ENCODE results near the gene FRAS1. TPM values are rescaled to one million over a fixed set of nuclear protein-coding genes. Genes with fewer than 3 reads are reported as not detected.
"Not testable (repeated sequence)": the region's sequence is repeated elsewhere in the genome, so short reads cannot be mapped to it uniquely, and the experiment has no call there.

Gene FRAS1
- total and polyA plus RNA-seq, 4 experiments from 2014 or later = not detected

DNA sequence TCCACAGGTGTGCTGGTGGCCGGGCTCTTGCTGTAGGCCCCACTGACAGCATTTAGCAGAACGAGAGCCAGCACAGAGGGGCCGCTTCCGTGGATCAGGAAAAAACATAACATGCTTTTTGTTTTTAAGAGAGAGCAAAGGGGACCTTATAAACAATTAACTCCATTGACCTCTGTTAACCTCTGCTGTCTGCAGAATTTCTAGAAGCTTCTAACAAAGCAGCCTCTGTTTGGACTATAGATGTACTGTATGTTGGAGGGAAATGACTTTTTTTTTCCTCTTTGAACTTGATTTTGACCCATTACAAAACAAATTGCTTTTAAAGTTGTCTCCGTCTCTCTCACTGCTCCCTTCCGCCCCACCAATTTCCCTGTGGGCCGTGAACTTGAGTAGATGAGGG, 210.7 kb downstream of the FRAS1 start:
- ChIA-PET POLR2A (ENCODE audit: partially characterized antibody) (no interaction called here), CTCF (ENCODE audit: partially characterized antibody) (no interaction called here)
- Mint-ChIP-seq H3K36me3 (no peaks in the 10 kb centered on the region), H3K27me3 (no peaks in the 10 kb centered on the region), H3K9me3 (peaks cover 0 to 8% (median 2%) of the 10 kb centered on the region in 8 donors), H3K4me3 (no peak overlapping the region), H3K4me1 (no peaks in the 10 kb centered on the region), H3K27ac (no peak overlapping the region)
- no peak overlapping the region for H3K4me3 ChIP-seq (ENCODE audit: low read length in 2 of 2)
- no peaks in the 10 kb centered on the region for H3K4me1 ChIP-seq (ENCODE audit: insufficient read depth, low read length)
- no peaks in the 10 kb centered on the region for H3K27me3 ChIP-seq (ENCODE audit: insufficient read depth, low read length)
- intact Hi-C loops (cut with micrococcal nuclease) = no loop called here
- H3K36me3 ChIP-seq (ENCODE audit: insufficient read depth, low read length) = no peaks in the 10 kb centered on the region
- DNase-seq = no peak
- no peak overlapping the region for H3K27ac ChIP-seq (ENCODE audit: low read depth, low read length)
- no peaks in the 10 kb centered on the region for H3K9me3 ChIP-seq (ENCODE audit: control insufficient read depth in 1 of 2, low read length in 2 of 2)

GRCh38 chr4:78268597-78268996, 211.5 kb downstream of the FRAS1 start:
- no peaks in the 10 kb centered on the region for H3K4me1 Mint-ChIP-seq
- DNase-seq = no peak
- Histone ChIP-seq H3K36me3 (ENCODE audit: insufficient read depth, low read length) (no peaks in the 10 kb centered on the region), H3K9me3 (ENCODE audit: control insufficient read depth in 1 of 2, low read length in 2 of 2) (no peaks in the 10 kb centered on the region), H3K4me3 (ENCODE audit: low read length in 2 of 2) (no peak overlapping the region), H3K4me1 (ENCODE audit: insufficient read depth, low read length) (no peaks in the 10 kb centered on the region), H3K27me3 (ENCODE audit: insufficient read depth, low read length) (no peaks in the 10 kb centered on the region), H3K27ac (ENCODE audit: low read depth, low read length) (no peak overlapping the region)
- H3K9me3 Mint-ChIP-seq = peaks cover 0 to 8% (median 3%) of the 10 kb centered on the region in 8 donors
- no peak overlapping the region for H3K4me3 Mint-ChIP-seq
- peaks cover 0 to 2% of the 10 kb centered on the region in 2 donors for H3K27me3 Mint-ChIP-seq
- H3K27ac Mint-ChIP-seq = no peak overlapping the region
- POLR2A ChIA-PET (ENCODE audit: partially characterized antibody) = no interaction called here
- H3K36me3 Mint-ChIP-seq = no peaks in the 10 kb centered on the region
- CTCF ChIA-PET (ENCODE audit: partially characterized antibody) = no interaction called here
- intact Hi-C loops (cut with micrococcal nuclease) = no loop called here

DNA sequence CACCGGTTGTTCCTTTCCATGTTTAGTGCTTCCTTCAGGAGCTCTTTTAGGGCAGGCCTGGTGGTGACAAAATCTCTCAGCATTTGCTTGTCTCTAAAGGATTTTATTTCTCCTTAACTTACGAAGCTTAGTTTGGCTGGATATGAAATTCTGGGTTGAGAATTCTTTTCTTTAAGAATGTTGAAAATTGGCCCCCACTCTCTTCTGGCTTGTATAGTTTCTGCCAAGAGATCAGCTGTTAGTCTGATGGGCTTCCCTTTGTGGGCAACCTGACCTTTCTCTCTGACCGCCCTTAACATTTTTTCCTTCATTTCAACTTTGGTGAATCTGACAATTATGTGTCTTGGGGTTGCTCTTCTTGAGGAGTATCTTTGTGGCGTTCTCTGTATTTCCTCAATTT, 218.3 kb downstream of the FRAS1 start:
- not testable (repeated sequence) for H3K27ac Mint-ChIP-seq; H3K4me1 ChIP-seq (ENCODE audit: insufficient read depth, low read length); H3K27me3 Mint-ChIP-seq

DNA sequence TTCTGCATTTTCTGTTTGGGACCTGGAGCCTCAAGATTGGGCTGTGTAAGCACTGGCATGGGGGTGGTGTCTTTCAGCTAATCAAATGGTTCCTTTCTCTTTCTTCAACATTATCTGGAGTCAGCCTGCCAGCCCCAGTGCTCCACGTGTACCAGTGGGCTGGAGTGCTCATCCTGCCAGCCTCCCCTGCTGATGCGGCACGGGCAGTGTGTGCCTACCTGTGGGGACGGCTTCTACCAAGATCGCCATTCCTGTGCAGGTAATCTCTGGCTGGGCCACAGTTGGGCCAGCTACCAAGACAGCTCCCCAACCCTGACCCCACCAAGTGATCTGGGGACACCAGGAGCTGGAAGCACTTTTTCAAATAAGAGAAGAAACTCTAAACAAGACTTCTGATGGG, 229.2 kb downstream of the FRAS1 start:
- no peaks in the 10 kb centered on the region for H3K9me3 ChIP-seq (ENCODE audit: control insufficient read depth in 1 of 2, low read length in 2 of 2)
- no peak overlapping the region for H3K4me3 ChIP-seq (ENCODE audit: low read length in 2 of 2)
- POLR2A ChIA-PET (ENCODE audit: partially characterized antibody) = no interaction called here
- H3K4me1 ChIP-seq (ENCODE audit: insufficient read depth, low read length) = no peaks in the 10 kb centered on the region
- H3K4me3 Mint-ChIP-seq = no peak overlapping the region
- no peak for DNase-seq
- CTCF ChIA-PET (ENCODE audit: partially characterized antibody) = no interaction called here
- no peaks in the 10 kb centered on the region for H3K4me1 Mint-ChIP-seq
- no peak overlapping the region for H3K27ac ChIP-seq (ENCODE audit: low read depth, low read length)
- no peaks in the 10 kb centered on the region for H3K36me3 Mint-ChIP-seq
- no peaks in the 10 kb centered on the region for H3K27me3 Mint-ChIP-seq
- peaks cover 0 to 4% (median 0%) of the 10 kb centered on the region in 8 donors for H3K9me3 Mint-ChIP-seq
- intact Hi-C loops (cut with micrococcal nuclease) = no loop called here
- no peaks in the 10 kb centered on the region for H3K36me3 ChIP-seq (ENCODE audit: insufficient read depth, low read length)
- H3K27ac Mint-ChIP-seq = no peak overlapping the region
- H3K27me3 ChIP-seq (ENCODE audit: insufficient read depth, low read length) = no peaks in the 10 kb centered on the region

More for the DNA sequence above, 218.3 kb downstream of the FRAS1 start:
- DNase-seq; intact Hi-C loops (cut with micrococcal nuclease); H3K9me3 Mint-ChIP-seq; H3K4me3 Mint-ChIP-seq; POLR2A ChIA-PET (ENCODE audit: partially characterized antibody); H3K27ac ChIP-seq (ENCODE audit: low read depth, low read length); H3K4me1 Mint-ChIP-seq; H3K9me3 ChIP-seq (ENCODE audit: control insufficient read depth in 1 of 2, low read length in 2 of 2); H3K36me3 Mint-ChIP-seq; CTCF ChIA-PET (ENCODE audit: partially characterized antibody); H3K36me3 ChIP-seq (ENCODE audit: insufficient read depth, low read length); H3K4me3 ChIP-seq (ENCODE audit: low read length in 2 of 2); H3K27me3 ChIP-seq (ENCODE audit: insufficient read depth, low read length): not testable (repeated sequence)

GRCh38 chr4:78288327-78288726, 231.2 kb downstream of the FRAS1 start:
- Histone ChIP-seq H3K27ac (ENCODE audit: low read depth, low read length) (no peak overlapping the region), H3K4me1 (ENCODE audit: insufficient read depth, low read length) (no peaks in the 10 kb centered on the region), H3K9me3 (ENCODE audit: control insufficient read depth in 1 of 2, low read length in 2 of 2) (no peaks in the 10 kb centered on the region), H3K4me3 (ENCODE audit: low read length in 2 of 2) (no peak overlapping the region), H3K27me3 (ENCODE audit: insufficient read depth, low read length) (no peaks in the 10 kb centered on the region), H3K36me3 (ENCODE audit: insufficient read depth, low read length) (no peaks in the 10 kb centered on the region)
- Mint-ChIP-seq H3K36me3 (no peaks in the 10 kb centered on the region), H3K27ac (no peak overlapping the region), H3K4me1 (no peaks in the 10 kb centered on the region), H3K27me3 (peaks cover 0 to 2% of the 10 kb centered on the region in 2 donors), H3K9me3 (peaks cover 0 to 4% (median 0%) of the 10 kb centered on the region in 8 donors), H3K4me3 (no peak overlapping the region)
- ChIA-PET POLR2A (ENCODE audit: partially characterized antibody) (no interaction called here), CTCF (ENCODE audit: partially characterized antibody) (no interaction called here)
- intact Hi-C loops (cut with micrococcal nuclease) = no loop called here
- no peak for DNase-seq

DNA sequence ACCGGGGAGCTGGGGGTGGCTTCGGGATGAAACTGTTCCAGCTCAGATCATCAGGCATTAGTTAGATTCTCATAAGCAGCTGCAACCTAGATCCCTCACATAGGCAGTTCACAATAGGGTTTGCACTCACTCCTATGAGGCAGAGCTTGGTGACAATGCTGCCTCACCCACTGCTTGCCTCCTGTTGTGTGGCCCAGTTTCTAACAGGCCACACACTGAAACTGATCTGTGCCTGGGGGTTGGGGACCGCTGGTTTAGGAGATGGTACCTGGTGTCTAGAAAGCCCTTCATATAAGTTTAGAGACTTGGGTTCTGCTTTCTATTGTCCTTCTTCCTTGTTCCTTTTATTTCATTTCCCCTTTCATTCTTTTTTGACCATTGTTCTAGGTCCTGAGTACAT, 234.2 kb downstream of the FRAS1 start:
- ChIA-PET CTCF (ENCODE audit: partially characterized antibody) (interaction anchor here (2.0 kb wide), 1 partner anchor 9 kb away, joined by 4 read pairs; no protein-coding TSS in a partner anchor), POLR2A (ENCODE audit: partially characterized antibody) (no interaction called here)
- Histone ChIP-seq H3K4me1 (ENCODE audit: insufficient read depth, low read length) (no peaks in the 10 kb centered on the region), H3K27ac (ENCODE audit: low read depth, low read length) (no peak overlapping the region), H3K9me3 (ENCODE audit: control insufficient read depth in 1 of 2, low read length in 2 of 2) (no peaks in the 10 kb centered on the region), H3K36me3 (ENCODE audit: insufficient read depth, low read length) (no peaks in the 10 kb centered on the region), H3K4me3 (ENCODE audit: low read length in 2 of 2) (no peak overlapping the region), H3K27me3 (ENCODE audit: insufficient read depth, low read length) (no peaks in the 10 kb centered on the region)
- Mint-ChIP-seq H3K9me3 (peaks cover 0 to 5% (median 0%) of the 10 kb centered on the region in 8 donors), H3K27me3 (peaks cover 0 to 5% of the 10 kb centered on the region in 2 donors), H3K4me1 (no peaks in the 10 kb centered on the region), H3K27ac (no peak overlapping the region), H3K4me3 (no peak overlapping the region), H3K36me3 (no peaks in the 10 kb centered on the region)
- no peak for DNase-seq
- intact Hi-C loops (cut with micrococcal nuclease) = no loop called here

- no peaks in the 10 kb centered on the region for H3K9me3 ChIP-seq (ENCODE audit: control insufficient read depth in 1 of 2, low read length in 2 of 2)
- POLR2A ChIA-PET (ENCODE audit: partially characterized antibody) = no interaction called here
- Mint-ChIP-seq H3K4me1 (no peaks in the 10 kb centered on the region), H3K4me3 (no peak overlapping the region), H3K36me3 (no peaks in the 10 kb centered on the region), H3K27me3 (peaks cover 3 to 5% of the 10 kb centered on the region in 2 donors), H3K27ac (no peak overlapping the region), H3K9me3 (peaks cover 0 to 3% (median 0%) of the 10 kb centered on the region in 8 donors)
- intact Hi-C loops (cut with micrococcal nuclease) = no loop called here
- no peak for DNase-seq
- no peaks in the 10 kb centered on the region for H3K27me3 ChIP-seq (ENCODE audit: insufficient read depth, low read length)
- no peak overlapping the region for H3K27ac ChIP-seq (ENCODE audit: low read depth, low read length)
- CTCF ChIA-PET (ENCODE audit: partially characterized antibody) = interaction anchor here (2.0 kb wide), 1 partner anchor 8 kb away, joined by 4 read pairs; no protein-coding TSS in a partner anchor
- no peaks in the 10 kb centered on the region for H3K4me1 ChIP-seq (ENCODE audit: insufficient read depth, low read length)
- no peaks in the 10 kb centered on the region for H3K36me3 ChIP-seq (ENCODE audit: insufficient read depth, low read length)
- no peak overlapping the region for H3K4me3 ChIP-seq (ENCODE audit: low read length in 2 of 2)
Measured at GRCh38 chr4:78292341-78292740, 235.2 kb downstream of the FRAS1 start.

DNA sequence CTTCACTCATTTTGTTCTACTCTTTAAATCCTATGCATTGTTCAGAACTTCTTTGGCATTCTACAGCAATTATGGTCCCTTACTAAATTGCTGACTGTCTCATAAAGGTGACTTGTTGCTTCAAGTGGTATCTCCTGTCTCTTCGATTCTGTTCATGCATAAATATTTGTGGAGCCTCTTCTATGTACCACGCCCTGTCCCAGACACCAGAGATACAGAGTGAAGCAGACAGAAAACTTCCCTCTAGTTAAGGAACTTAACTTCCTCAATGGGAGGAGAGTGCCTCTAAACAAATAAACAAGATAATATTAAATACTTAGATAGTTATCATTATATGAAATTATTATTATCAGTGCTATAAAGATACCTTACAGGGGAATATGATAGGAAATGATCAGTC, 235.7 kb downstream of the FRAS1 start:
- CTCF ChIA-PET (ENCODE audit: partially characterized antibody) = no interaction called here
- Histone ChIP-seq H3K27me3 (ENCODE audit: insufficient read depth, low read length) (no peaks in the 10 kb centered on the region), H3K4me3 (ENCODE audit: low read length in 2 of 2) (no peak overlapping the region), H3K36me3 (ENCODE audit: insufficient read depth, low read length) (no peaks in the 10 kb centered on the region), H3K4me1 (ENCODE audit: insufficient read depth, low read length) (no peaks in the 10 kb centered on the region), H3K9me3 (ENCODE audit: control insufficient read depth in 1 of 2, low read length in 2 of 2) (no peaks in the 10 kb centered on the region), H3K27ac (ENCODE audit: low read depth, low read length) (no peak overlapping the region)
- Mint-ChIP-seq H3K27me3 (peaks cover 3 to 5% of the 10 kb centered on the region in 2 donors), H3K4me1 (no peaks in the 10 kb centered on the region), H3K4me3 (no peak overlapping the region), H3K27ac (no peak overlapping the region), H3K36me3 (no peaks in the 10 kb centered on the region), H3K9me3 (peaks cover 0 to 3% (median 0%) of the 10 kb centered on the region in 8 donors)
- POLR2A ChIA-PET (ENCODE audit: partially characterized antibody) = no interaction called here
- DNase-seq = no peak
- intact Hi-C loops (cut with micrococcal nuclease) = no loop called here

Data from CD4-positive, alpha-beta memory T cell (primary cell).